NCI-H748 (cell line): Measurements from ENCODE around the gene THOP1.
"Not testable (repeated sequence)": the region's sequence is repeated elsewhere in the genome, so short reads cannot be mapped to it uniquely, and the experiment has no call there.

Source experiments
- DNase-seq: peaks from one replicate; lab custom pipeline; 2025; ENCODE audit not compliant: unreplicated experiment; lab: John Stamatoyannopoulos, UW

THOP1 gene

GRCh38 chr19:2815191-2815614 lies 29.9 kb downstream of the THOP1 start:
- no peak for DNase-seq

- no peak for DNase-seq
Observed at GRCh38 chr19:2815923-2816322, 30.6 kb downstream of the THOP1 start.

GRCh38 chr19:2816641-2817040 lies 31.3 kb downstream of the THOP1 start:
- DNase-seq: no peak

GRCh38 chr19:2817237-2817829 lies 32.0 kb downstream of the THOP1 start:
- not testable (repeated sequence) for DNase-seq

- peak; percentile 94 for DNase-seq
Observed at GRCh38 chr19:2819540-2820111, 34.3 kb downstream of the THOP1 start, which contains the start of gene ZNF554. ZNF554 (plus strand) TSS chr19:2819868; CDS start chr19:2820072, 204 bp downstream.

- peak; percentile 24 for DNase-seq
Observed at GRCh38 chr19:2820112-2820702, 34.9 kb downstream of the THOP1 start.

GRCh38 chr19:2822846-2823245 lies 37.5 kb downstream of the THOP1 start:
- no peak for DNase-seq

GRCh38 chr19:2823646-2824045 lies 38.3 kb downstream of the THOP1 start:
- DNase-seq: no peak

GRCh38 chr19:2824129-2824528 lies 38.8 kb downstream of the THOP1 start:
- no peak for DNase-seq

- DNase-seq: no peak
Observed at GRCh38 chr19:2827022-2827421, 41.7 kb downstream of the THOP1 start.

- no peak for DNase-seq
Observed at GRCh38 chr19:2827840-2828489, 42.7 kb downstream of the THOP1 start.

GRCh38 chr19:2834294-2834871 lies 49.1 kb downstream of the THOP1 start:
- no peak for DNase-seq

GRCh38 chr19:2837430-2837829 lies 52.1 kb downstream of the THOP1 start:
- no peak for DNase-seq

GRCh38 chr19:2840794-2841791 lies 55.8 kb downstream of the THOP1 start, which contains the start of gene ZNF555:
ZNF555 (plus strand) TSS chr19:2841475; CDS start chr19:2841573, 98 bp downstream.
- DNase-seq: peak; percentile 95

GRCh38 chr19:2841855-2842574 lies 56.7 kb downstream of the THOP1 start:
- no peak for DNase-seq

GRCh38 chr19:2845107-2845506 lies 59.8 kb downstream of the THOP1 start:
- no peak for DNase-seq

- DNase-seq: no peak
Observed at GRCh38 chr19:2846180-2846894, 61.0 kb downstream of the THOP1 start.

- no peak for DNase-seq
Observed at GRCh38 chr19:2847507-2847906, 62.2 kb downstream of the THOP1 start.

GRCh38 chr19:2848616-2849015 lies 63.3 kb downstream of the THOP1 start:
- DNase-seq: no peak
